HG03097 (cell line): ENCODE measurements around the gene DNMBP.

Experiments
- ATAC-seq: cut with Tn5 transposase; IDR thresholded peaks from one replicate; pipeline ENCODE4 v1.9.1; 2021; ENCODE audit not compliant: unreplicated experiment, low FRiP score

Gene DNMBP, protein sequence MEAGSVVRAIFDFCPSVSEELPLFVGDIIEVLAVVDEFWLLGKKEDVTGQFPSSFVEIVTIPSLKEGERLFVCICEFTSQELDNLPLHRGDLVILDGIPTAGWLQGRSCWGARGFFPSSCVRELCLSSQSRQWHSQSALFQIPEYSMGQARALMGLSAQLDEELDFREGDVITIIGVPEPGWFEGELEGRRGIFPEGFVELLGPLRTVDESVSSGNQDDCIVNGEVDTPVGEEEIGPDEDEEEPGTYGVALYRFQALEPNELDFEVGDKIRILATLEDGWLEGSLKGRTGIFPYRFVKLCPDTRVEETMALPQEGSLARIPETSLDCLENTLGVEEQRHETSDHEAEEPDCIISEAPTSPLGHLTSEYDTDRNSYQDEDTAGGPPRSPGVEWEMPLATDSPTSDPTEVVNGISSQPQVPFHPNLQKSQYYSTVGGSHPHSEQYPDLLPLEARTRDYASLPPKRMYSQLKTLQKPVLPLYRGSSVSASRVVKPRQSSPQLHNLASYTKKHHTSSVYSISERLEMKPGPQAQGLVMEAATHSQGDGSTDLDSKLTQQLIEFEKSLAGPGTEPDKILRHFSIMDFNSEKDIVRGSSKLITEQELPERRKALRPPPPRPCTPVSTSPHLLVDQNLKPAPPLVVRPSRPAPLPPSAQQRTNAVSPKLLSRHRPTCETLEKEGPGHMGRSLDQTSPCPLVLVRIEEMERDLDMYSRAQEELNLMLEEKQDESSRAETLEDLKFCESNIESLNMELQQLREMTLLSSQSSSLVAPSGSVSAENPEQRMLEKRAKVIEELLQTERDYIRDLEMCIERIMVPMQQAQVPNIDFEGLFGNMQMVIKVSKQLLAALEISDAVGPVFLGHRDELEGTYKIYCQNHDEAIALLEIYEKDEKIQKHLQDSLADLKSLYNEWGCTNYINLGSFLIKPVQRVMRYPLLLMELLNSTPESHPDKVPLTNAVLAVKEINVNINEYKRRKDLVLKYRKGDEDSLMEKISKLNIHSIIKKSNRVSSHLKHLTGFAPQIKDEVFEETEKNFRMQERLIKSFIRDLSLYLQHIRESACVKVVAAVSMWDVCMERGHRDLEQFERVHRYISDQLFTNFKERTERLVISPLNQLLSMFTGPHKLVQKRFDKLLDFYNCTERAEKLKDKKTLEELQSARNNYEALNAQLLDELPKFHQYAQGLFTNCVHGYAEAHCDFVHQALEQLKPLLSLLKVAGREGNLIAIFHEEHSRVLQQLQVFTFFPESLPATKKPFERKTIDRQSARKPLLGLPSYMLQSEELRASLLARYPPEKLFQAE (N-terminal part only)

DNA sequence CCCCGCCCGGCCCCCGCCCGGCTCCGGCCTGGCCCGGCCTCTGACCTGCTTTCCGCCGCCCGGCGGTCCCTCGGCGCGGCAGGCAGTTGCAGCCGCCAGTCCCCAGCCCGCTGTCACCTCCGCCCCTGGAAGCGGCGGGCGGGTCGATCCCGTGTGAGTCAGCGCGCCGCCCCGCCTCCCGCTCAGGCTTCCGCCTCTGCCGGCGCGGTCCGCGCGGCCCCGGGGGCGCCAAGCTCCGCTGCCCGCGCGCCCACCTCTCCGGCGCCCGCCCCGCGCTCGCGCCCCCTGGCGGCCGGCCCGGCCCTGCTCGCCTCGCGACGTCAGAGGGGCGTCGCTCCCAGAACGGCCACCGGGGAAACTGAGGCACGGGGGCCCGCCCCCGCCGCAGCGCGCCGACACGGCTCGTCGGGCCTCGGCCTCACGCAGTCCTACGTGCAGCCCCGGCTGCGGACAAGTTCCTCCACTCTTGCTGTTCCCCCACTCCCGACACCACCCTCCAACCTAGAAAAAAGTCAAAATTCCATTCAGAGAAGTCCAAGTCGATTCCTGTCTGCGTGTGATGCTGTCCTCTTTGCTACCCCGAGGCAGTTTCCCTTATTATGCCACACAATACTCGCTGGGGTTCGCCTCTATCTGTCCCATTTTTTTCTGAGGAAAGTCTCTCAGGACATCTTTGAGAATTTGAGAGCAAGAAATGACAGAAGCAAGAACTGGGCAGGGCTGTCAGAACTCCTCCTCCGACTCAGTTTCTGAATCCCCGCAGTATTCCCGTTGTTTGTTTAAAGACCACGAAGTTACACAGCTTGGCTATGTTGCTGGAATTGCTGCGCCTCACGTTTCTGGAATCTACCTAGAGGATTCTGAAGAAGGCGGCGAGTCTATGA, at the start of gene DNMBP:
Gene DNMBP (minus strand): TSS at position 155 of the 884 bp plus-strand sequence. CDS start 37,823 bp downstream, outside the sequence.
- ATAC-seq = peak; percentile 67

- no peak for ATAC-seq
Measured at GRCh38 chr10:100057948-100058347, 48.2 kb upstream of the DNMBP start.

- ATAC-seq = no peak
Measured at GRCh38 chr10:100053686-100054460, 44.1 kb upstream of the DNMBP start.

DNA sequence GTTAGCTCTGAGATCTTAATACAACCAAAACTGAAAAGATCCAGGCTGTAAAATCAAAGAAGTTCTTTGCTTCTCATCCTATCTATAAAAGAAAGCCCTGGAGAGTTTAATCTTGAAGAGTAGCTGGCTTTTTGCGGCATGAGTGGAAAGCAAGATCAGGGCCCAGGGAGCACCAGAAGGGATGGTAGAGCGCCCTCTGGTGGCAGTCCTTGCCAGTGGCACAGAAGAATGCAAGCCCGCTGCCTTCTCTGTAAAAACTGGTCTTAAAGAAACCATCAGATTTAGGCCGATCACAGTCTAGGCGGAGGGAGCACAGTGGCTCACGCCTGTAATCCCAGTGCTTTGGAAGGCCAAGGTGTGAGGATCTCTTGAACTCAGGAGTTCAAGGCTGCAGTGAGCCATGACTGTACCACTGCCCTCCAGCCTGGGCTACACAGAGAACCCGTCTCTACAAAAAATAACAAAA, 36.3 kb upstream of the DNMBP start:
- ATAC-seq = no peak

DNA sequence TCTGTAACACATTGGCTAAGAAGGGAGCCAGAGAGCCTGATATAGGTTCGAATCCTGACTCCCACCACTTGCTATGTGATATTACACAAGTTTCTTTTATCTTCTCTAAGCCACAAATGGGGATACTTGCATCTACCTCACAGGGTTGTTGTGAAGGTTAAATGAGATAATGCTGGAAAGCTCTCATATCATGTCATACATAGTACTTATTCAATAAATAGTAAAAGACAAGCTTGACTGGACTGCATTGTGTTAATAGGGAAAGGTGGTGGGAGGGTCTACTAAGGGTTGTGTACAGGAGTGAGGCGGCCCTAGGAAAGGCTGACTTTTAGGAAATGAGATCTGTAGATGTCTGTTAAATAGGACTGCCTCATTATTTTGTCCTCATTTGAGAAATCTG, 35.8 kb upstream of the DNMBP start:
- no peak for ATAC-seq

- ATAC-seq = no peak
Measured at GRCh38 chr10:100043796-100044195, 34.0 kb upstream of the DNMBP start.

GRCh38 chr10:100043344-100043743, 33.6 kb upstream of the DNMBP start:
- no peak for ATAC-seq

- no peak for ATAC-seq
Measured at GRCh38 chr10:100041306-100042002, 31.7 kb upstream of the DNMBP start.

DNA sequence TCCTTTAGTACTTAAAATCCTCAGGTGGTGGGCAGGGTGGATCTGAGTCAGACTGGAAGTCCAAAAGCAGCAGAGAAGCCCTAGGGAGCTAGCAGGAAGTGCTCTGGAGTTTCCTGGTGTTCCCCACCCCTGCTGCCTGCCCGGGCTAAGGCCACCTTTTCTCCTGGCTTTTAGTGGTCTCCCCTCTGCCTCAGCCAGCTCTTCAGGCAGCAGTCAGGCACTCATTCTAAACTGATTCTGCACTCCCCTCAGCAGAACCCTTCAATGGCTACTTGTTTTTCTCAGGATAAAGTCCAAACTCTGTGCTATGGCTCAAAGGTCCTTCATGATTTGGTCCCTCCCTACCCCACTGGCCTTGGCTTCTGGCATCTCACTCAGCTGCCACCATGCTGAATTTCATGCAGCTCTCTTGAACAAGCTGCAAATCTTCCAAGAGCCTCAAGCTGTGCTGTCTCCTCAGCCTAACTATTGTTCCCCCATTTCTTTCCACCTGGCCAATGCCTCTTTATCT, 28.9 kb upstream of the DNMBP start:
- no peak for ATAC-seq

- ATAC-seq = no peak
Measured at GRCh38 chr10:100037758-100038315, 28.1 kb upstream of the DNMBP start.

DNA sequence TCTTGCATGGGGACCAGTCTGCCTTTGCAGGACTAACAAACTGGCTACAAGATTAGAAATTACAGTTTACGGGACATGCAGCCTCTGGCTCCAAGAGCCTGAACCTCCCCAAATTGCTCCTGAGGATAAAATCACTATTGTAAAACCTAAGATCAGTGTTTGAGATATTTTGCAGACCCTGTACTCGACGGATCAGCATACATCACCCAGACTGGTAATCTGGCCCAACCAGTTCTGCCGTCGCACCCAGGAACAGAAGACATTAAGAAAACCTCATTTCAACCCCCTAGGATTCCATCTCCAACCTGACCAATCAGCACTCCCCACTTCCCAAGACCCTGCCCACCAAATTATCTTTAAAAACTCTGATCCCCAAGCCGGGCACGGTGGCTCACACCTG, 27.1 kb upstream of the DNMBP start:
- ATAC-seq = no peak

- ATAC-seq = no peak
Measured at GRCh38 chr10:100033766-100034418, 24.1 kb upstream of the DNMBP start.

DNA sequence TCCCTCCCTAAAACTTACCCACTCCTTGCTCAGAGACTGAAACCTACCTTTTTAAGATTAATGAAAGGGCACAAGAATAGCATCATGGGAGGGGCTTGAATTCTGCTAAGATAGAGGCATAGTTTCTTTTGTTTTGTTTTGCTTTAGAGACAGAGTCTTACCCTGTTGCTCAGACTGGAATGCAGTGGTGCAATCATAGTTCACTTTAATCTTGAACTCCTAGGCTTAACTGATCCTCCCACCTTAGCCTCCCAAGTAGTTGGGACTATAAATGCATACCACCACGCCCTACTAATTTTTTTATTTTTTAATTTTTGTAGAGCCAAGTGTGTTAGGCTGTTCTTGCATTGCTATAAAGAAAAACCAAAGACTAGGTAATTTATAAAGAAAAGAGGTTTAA, 17.7 kb upstream of the DNMBP start:
- no peak for ATAC-seq

GRCh38 chr10:100025576-100025975, 15.8 kb upstream of the DNMBP start:
- no peak for ATAC-seq

DNA sequence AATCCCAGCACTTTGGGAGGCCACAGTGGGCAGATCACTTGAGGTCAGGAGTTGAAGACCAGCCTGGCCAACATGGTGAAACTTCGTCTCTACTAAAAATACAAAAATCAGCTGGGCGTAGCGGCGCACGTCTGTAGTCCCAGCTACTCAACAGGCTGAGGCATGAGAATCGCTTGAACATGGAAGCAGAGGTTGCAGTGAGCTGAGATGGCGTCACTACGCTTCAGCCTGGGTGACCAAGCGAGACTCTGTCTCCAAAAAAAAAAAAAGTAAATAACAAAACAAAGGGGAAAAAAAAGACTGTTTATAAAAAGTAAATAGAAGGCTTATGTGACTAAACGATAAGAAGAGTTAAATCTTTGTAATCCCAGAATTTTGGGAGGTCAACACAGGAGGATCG, 15.0 kb upstream of the DNMBP start:
- ATAC-seq = no peak

DNA sequence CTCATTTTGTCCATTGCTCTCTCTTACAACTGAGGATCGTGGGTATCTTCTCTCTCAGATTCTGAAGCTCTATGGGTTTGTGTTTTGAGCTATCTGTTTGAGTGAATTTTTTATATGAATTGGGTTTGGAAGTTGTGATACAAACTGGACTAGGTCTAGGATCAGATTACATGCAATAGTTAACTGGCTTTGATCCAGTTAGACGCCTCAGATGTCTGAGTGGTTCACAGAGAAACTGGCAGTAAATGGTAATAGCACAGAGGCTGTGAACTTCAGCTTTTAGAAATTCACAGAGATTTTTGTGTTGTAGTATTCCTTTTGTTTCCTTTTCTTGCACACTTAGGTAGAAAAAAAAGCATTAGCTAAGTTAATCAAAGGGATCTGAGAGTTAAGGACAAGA, 12.7 kb upstream of the DNMBP start:
- no peak for ATAC-seq

DNA sequence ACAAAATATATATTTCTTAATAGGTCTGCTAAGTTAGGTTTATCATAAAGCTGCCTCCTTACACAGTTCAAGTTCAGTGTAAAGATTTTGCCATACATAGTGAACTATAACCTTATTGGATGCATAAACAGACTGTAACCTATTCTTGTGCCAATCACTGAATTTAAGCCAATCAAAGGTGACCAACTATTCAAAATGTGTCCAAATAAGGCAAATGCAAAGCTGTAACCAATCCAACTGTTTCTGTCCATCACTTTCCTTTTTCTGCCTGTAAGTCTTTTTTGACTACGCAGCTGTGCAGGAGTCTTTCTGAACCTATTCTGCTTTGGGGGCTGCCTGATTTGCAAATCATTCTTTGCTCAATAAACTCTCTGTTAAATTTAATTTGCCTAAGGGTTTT, 11.6 kb upstream of the DNMBP start:
- no peak for ATAC-seq
